HG03066 (cell line): ENCODE results near the gene NTM.

ENCODE experiments used
- ATAC-seq: cut with Tn5 transposase; IDR thresholded peaks from one replicate; pipeline ENCODE4 v1.9.1; 2021; ENCODE audit warnings: low read depth; ENCODE audit not compliant: unreplicated experiment

Gene NTM

GRCh38 chr11:132006884-132007580, 636.6 kb downstream of the NTM start:
- ATAC-seq, result no peak

DNA sequence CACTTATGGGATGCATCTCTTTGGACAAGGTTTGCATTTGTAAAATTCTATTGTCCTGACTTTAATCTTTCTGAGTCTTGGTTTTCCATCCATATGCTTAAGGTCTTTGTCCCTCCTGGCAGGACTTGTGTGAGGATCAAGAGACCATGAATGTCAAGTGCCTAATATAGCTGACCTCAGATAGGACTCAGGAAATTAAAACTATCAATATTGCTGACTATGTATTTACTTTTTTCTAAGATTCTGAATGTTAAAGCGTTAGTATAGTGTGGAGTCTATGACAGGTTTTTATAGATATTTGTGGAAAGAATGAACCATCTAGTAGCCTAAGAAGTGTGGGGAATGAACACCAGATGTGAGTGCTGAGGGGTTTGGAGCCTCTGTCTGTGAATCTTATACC, 637.8 kb downstream of the NTM start:
- no peak for ATAC-seq

- no peak for ATAC-seq
Measured at GRCh38 chr11:132008872-132009271, 638.5 kb downstream of the NTM start.

GRCh38 chr11:132020001-132020400, 649.6 kb downstream of the NTM start:
- ATAC-seq, result no peak

DNA sequence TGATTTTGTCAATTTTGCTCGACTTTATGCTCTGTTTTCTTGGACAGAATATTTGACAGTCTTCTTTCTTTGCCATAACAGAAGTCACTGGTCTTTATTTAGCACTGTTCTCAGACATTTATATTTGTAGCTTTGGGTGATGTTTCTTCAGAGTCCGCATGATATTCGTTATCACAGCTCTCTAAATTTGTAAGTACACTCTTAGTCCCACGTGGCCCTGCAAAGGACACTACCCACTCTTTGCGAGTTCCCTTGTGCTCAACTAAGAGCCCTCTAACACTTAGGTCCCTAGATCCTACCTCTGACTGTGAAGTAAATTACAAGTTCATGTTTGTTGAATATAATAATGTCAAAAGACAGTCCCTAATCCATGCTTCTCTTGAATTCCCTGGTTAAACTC, 651.9 kb downstream of the NTM start:
- ATAC-seq, result no peak

GRCh38 chr11:132022733-132023478, 652.5 kb downstream of the NTM start:
- no peak for ATAC-seq

DNA sequence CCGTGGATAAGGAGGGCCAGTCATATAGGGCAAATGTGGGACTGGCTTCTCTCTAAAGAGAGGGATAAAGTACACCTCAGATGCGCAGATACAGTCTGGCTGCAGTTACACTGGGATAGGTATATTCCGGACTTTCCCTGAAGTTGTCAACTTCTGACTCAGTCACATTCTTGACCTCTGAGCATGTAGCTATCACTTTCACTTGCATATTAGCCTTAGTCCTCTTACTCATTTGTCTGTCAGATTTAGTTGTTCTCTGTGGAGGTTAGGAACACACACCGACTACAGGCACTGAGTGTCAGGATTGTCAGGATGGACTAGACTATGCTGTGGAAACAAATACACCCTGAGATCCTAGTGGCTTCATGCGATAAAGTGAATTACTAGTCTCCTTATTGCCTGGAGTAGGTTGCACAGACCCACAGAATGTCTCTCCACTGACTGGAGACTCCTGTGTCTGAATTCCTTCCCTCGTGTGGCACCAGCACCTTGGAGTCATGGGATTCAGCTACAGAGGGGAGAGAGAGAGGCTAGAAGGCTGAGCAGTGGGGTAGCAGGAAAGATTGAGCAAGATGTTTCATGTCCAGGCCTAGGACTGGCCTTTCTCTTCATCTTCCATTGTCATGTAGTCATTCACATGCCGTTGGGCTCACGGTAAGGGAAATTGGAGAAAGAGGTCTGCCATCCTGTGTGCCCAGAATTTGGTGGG, 654.3 kb downstream of the NTM start:
- ATAC-seq, result peak; percentile 58

DNA sequence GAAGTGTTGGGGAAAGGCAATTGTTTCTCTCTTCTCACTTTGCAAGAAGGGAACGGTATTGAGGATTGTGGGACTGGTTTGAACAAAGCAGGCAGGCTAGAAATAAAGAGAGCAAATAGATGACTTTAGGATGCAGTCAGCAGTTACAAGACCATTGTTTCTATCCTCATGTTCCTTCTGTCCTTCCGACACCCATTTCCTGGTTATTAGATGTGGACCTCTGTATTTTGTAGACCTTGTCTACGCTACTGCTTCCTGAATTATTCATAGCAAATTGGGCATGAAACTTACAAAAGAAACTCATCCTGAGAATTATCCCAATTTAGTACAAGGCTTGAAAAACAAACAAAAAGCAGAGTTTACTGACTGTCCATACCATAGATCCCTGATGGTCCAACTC, 656.3 kb downstream of the NTM start:
- no peak for ATAC-seq

- no peak for ATAC-seq
Measured at GRCh38 chr11:132028380-132029240, 658.2 kb downstream of the NTM start.

DNA sequence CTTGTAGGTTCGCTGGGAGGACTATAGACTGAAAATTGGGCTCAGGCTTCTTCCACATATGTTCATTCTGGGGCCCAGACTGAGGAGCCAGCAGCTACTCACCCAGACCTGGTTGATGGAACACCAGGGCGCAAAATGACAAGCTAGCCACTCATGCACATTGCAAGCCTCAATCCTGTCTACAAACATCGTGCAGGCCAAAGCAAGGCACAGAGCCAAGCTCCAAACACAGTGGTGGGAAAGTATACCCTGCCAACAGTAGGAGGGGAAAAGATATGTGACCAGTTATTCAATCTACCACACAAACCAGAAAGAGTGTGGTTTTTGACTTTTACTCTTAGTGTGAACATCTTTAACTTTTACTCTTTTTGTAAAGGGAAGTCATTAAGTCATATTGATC, 660.5 kb downstream of the NTM start:
- ATAC-seq, result no peak

DNA sequence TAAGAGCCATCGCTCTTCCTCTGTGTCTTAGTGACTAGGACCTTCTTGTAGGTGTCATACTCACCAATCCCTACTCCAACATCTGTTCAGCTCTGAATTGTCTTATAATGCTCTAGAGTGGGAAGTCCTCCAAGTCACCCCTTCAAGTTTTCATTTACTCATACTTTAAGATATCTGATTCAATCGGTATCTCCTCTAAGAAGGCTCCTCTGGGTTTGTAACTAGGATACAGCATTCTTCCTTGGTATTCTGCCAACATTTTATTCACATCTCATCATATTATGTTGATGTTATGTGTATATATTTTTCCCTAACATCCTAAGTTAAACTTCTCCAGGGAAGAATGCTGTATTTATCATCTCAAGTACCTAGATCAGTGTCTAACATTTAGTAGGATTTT, 662.1 kb downstream of the NTM start:
- ATAC-seq, result no peak

DNA sequence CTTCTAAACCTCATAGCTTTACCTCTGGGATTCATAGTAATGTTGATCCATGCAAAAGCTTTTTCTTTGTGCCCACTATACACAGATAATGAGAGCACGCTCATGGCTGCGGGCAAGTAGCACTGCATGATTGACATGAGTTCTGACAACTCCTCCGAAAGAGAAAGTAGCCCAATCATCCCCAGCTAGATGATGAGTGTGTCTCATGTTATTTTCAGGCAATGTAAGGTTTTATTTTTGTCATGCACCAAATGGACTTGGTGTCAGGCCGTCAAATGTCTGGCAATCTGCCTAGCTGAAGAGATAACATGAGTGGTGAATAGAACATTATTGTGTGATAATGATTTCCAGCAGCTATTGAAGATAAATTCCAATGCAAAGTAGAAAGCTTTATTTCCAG, 662.6 kb downstream of the NTM start:
- no peak for ATAC-seq

GRCh38 chr11:132035228-132035627, 664.8 kb downstream of the NTM start:
- no peak for ATAC-seq

DNA sequence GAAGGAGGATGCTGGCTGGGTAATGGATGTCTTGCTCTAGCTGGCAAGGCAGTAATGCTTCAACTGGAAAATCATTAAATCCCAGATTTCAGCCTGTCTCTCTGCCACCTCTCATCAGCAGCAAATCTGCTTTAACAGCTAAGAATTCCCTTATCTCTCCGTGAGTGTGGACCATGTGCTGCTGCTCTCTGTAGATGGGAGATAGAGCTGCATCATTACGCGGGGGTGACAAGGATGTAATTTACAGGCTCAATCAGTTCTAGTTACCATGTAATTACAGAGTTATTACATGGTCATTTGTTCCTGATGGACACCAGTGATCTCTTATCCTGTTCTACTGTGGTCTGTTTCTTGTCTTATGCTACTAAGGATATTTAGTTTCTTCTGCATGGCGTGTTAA, 665.4 kb downstream of the NTM start:
- no peak for ATAC-seq

DNA sequence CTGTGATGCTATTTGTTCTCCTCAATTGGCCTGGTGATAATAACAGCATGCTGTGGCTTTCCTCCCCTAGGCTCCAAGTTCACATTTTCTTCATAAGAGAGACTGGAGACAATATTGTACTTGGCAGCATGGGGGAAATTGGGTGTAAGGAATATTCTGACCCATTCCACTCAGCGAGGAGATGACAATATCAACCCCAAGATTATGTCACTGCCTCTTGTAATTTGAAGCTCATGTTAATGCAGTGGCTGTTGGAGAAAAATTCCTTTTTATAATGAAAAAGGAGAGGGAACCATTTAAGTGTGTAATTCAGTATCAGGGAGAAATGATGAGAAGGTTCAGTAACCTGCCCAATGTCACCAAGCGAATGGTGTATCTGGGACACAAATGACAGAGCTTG, 665.8 kb downstream of the NTM start:
- ATAC-seq, result no peak

GRCh38 chr11:132036746-132037466, 666.5 kb downstream of the NTM start:
- ATAC-seq, result no peak

GRCh38 chr11:132037467-132037862, 667.0 kb downstream of the NTM start:
- ATAC-seq, result no peak

DNA sequence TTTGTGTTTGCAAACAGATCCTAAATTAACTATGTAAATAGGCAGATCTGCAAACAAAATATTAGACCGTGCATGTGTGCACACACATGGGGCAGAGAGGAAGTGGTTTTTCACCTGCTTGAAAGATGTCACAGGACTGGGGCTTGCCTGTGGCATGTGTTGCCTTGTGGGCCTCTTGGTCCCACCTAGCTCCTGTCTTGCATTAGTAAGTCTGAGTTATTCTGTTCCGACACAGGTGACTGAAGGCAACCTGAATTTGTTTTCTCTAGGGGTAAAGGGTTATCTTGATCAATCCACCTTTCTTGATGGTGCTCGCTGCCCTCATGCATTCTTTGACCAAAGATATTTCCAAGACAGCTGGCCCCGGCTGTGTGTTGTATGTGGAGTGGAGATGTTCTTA, 667.5 kb downstream of the NTM start:
- no peak for ATAC-seq

- no peak for ATAC-seq
Measured at GRCh38 chr11:132039521-132039920, 669.1 kb downstream of the NTM start.

- ATAC-seq, result no peak
Measured at GRCh38 chr11:132042296-132042695, 671.9 kb downstream of the NTM start.
